B cell (primary cell): ENCODE measurements around the gene CPXM1. TPM values are rescaled to one million over a fixed set of nuclear protein-coding genes. Genes with fewer than 3 reads are reported as not detected.

ENCODE experiments used
- ATAC-seq: fragments of 200-7000 bp; cut with Tn5 transposase; one replicate; pipeline ENCODE4 v1.10.0; 2021; ENCODE audit warnings: low read depth, mild to moderate bottlenecking, moderate number of reproducible peaks, moderate library complexity
- CTCF ChIA-PET: fragments of 350-600 bp; sonication (Branson Sonifier 250); formaldehyde crosslinking; loops from one replicate; lab custom pipeline; 2021; ENCODE audit warnings: antibody characterized with exemption, inconsistent platforms; lab: Charles Lee
- POLR2A ChIA-PET: fragments of 350-600 bp; sonication (Branson Sonifier 250); formaldehyde crosslinking; loops from one replicate; lab custom pipeline; 2021; ENCODE audit warnings: antibody characterized with exemption; lab: Charles Lee
- DNase-seq: peaks from one replicate; pipeline ENCODE4 v3.0.0; 2013
- H2AFZ ChIP-seq: 2 replicates; pipeline ENCODE4 v1.6.1; 2012; ENCODE audit warnings: mild to moderate bottlenecking, low read depth, low read length; ENCODE audit not compliant: insufficient read depth, poor library complexity, severe bottlenecking
- H3K27ac ChIP-seq, 2 donors: 1 replicate in 1 of 2; 2 replicates in 1 of 2; pipeline ENCODE4 v1.5.1; 2012 to 2013; ENCODE audit warnings: low read length in 2 of 2, mild to moderate bottlenecking in 2 of 2, moderate library complexity in 1 of 2
- H3K27me3 ChIP-seq, 4 experiments: fragments of 200-600 bp in 1 of 4; sonication (generic) in 1 of 4; replicated peaks in 1 of 4; 1 replicate in 2 of 4; 2 replicates in 2 of 4; pipeline versions ENCODE4 v1.6.1 to v1.7.0; 2013 to 2016; ENCODE audit warnings: low read length in 3 of 4, mild to moderate bottlenecking in 2 of 4, mixed read lengths in 1 of 4, moderate library complexity in 1 of 4; ENCODE audit not compliant: insufficient read depth in 4 of 4, control insufficient read depth in 3 of 4; ENCODE audit errors: control extremely low read depth in 1 of 4
- H3K36me3 ChIP-seq, 2 experiments: replicated peaks in 1 of 2; 1 replicate in 1 of 2; 2 replicates in 1 of 2; pipeline versions ENCODE4 v1.6.1 to v1.7.1; 2013; ENCODE audit warnings: low read length in 1 of 2; ENCODE audit not compliant: insufficient read depth in 2 of 2, control insufficient read depth in 1 of 2; ENCODE audit errors: control extremely low read depth in 1 of 2, extremely low read depth in 1 of 2
- H3K4me1 ChIP-seq, 2 donors: fragments of 200-600 bp in 1 of 2; sonication (generic) in 1 of 2; 1 replicate in 1 of 2; 2 replicates in 1 of 2; pipeline versions ENCODE4 v1.5.1 to v1.6.1; 2013 to 2017; ENCODE audit warnings: low read length in 2 of 2; ENCODE audit not compliant: control insufficient read depth in 2 of 2, insufficient read depth in 2 of 2
- H3K4me2 ChIP-seq: replicated peaks from 2 replicates; pipeline ENCODE3; 2012; ENCODE audit warnings: mild to moderate bottlenecking, low read depth, low read length; ENCODE audit not compliant: poor library complexity, severe bottlenecking
- H3K4me3 ChIP-seq, 5 experiments: fragments of 200-600 bp in 1 of 5; sonication (generic) in 1 of 5; 1 replicate in 3 of 5; 2 replicates in 2 of 5; pipeline versions ENCODE4 v1.5.1 to v1.7.0; 2011 to 2016; ENCODE audit warnings: low read length in 4 of 5, mild to moderate bottlenecking in 4 of 5, low read depth in 2 of 5, control low read depth in 1 of 5, moderate library complexity in 1 of 5; ENCODE audit not compliant: insufficient read depth in 1 of 5; ENCODE audit errors: control extremely low read depth in 1 of 5, extremely low read depth in 1 of 5
- H3K79me2 ChIP-seq: fragments of 200-600 bp; sonication (generic); one replicate; pipeline ENCODE4 v1.6.0; 2016; ENCODE audit warnings: low read length; ENCODE audit not compliant: control insufficient read depth, insufficient read depth
- H3K9ac ChIP-seq: fragments of 200-600 bp; sonication (generic); 2 replicates; pipeline ENCODE4 v1.6.1; 2017; ENCODE audit warnings: mild to moderate bottlenecking, low read length, moderate library complexity
- H3K9me3 ChIP-seq, 3 donors: one replicate each; pipeline versions ENCODE4 v1.6.1 to v1.7.1; 2013; ENCODE audit warnings: low read length in 2 of 3; ENCODE audit not compliant: control insufficient read depth in 2 of 3, insufficient read depth in 1 of 3; ENCODE audit errors: control extremely low read depth in 1 of 3
- H4K20me1 ChIP-seq: 2 replicates; pipeline ENCODE4 v1.6.0; 2012; ENCODE audit warnings: mild to moderate bottlenecking, low read length; ENCODE audit not compliant: insufficient read depth, control insufficient read depth, poor library complexity, severe bottlenecking
- H3K27ac Mint-ChIP-seq: one replicate; pipeline ENCODE4 v1.8.0; 2021; ENCODE audit warnings: mixed read lengths
- H3K27me3 Mint-ChIP-seq: one replicate; pipeline ENCODE4 v1.8.0; 2021; ENCODE audit warnings: mixed read lengths
- H3K4me1 Mint-ChIP-seq: one replicate; pipeline ENCODE4 v1.8.0; 2021; ENCODE audit warnings: mixed read lengths
- H3K4me3 Mint-ChIP-seq: one replicate; pipeline ENCODE4 v1.8.0; 2021; ENCODE audit warnings: mixed read lengths
- H3K9me3 Mint-ChIP-seq: one replicate; pipeline ENCODE4 v1.8.0; 2022; ENCODE audit warnings: mixed read lengths; ENCODE audit not compliant: insufficient read depth
- CTCF ChIP-seq: fragments of 200-600 bp; IDR thresholded peaks from one replicate; pipeline ENCODE4 v1.8.0; 2022; ENCODE audit warnings: antibody characterized with exemption, mild to moderate bottlenecking
- EZH2 ChIP-seq: IDR thresholded peaks from 2 replicates; pipeline ENCODE4 v1.6.1; 2012; ENCODE audit warnings: borderline replicate concordance, low read depth, mild to moderate bottlenecking, moderate library complexity, low read length; ENCODE audit not compliant: insufficient read depth, poor library complexity, severe bottlenecking
- WGBS: methylation state at CpG from one replicate; pipeline ENCODE4 v1.1.5; 2013; ENCODE audit warnings: missing lambda C conversion rate; ENCODE audit not compliant: insufficient coverage; 5-methylcytosine and 5-hydroxymethylcytosine counted together
- intact Hi-C: fragments of 100-400 bp; cut with micrococcal nuclease; formaldehyde crosslinking; loops from one replicate; pipeline ENCODE4 v1.10.0; 2022
- polyA plus RNA-seq: library from polyadenylated mRNA; depleted of rRNA; stranded (reverse); fragments of >200 nt; gene quantifications from 2 replicates; pipeline ENCODE4 v1.2.3, GENCODE V29; 2012
- total RNA-seq, 2 donors: library from RNA; stranded (reverse); fragments of 120-200 nt in 1 of 2; gene quantifications; 1 replicate in 1 of 2; 2 replicates in 1 of 2; pipeline versions ENCODE4 v1.2.3 to v1.2.4, GENCODE V29; 2013 to 2022

The CPXM1 gene
- total and polyA plus RNA-seq, 2 donors (not counting 1 experiment from before 2014, with no cell fraction given) = 0.21 to 1.9 TPM

- H3K9me3 ChIP-seq = peaks cover 0 to 1% (median 0%) of the 10 kb centered on the region in 3 donors
- no peak overlapping the region for H3K9ac ChIP-seq
- H3K27me3 Mint-ChIP-seq = peaks cover 44% of the 10 kb centered on the region
- H3K36me3 ChIP-seq = no peaks in the 10 kb centered on the region
- intact Hi-C loops = no loop called here
- no peak overlapping the region for H2AFZ ChIP-seq
- H3K27ac ChIP-seq = no peak overlapping the region
- no peaks in the 10 kb centered on the region for H3K79me2 ChIP-seq
- TF ChIP-seq EZH2 (no peak), CTCF (no peak)
- H3K9me3 Mint-ChIP-seq = no peaks in the 10 kb centered on the region
- peaks cover 0 to 6% of the 10 kb centered on the region in 2 donors for H3K4me1 ChIP-seq
- no peaks in the 10 kb centered on the region for H4K20me1 ChIP-seq
- ChIA-PET POLR2A (no interaction called here), CTCF (no interaction called here)
- WGBS = no CpG with 5 or more reads among the region's 2 CpGs
- no peak for DNase-seq
- peaks cover 9% of the 10 kb centered on the region for H3K4me1 Mint-ChIP-seq
- H3K4me3 Mint-ChIP-seq = no peak overlapping the region
- H3K4me3 ChIP-seq = no peak overlapping the region
- H3K27ac Mint-ChIP-seq = no peak overlapping the region
- peaks cover 0 to 19% (median 16%) of the 10 kb centered on the region in 4 experiments for H3K27me3 ChIP-seq
- no peak for ATAC-seq
- H3K4me2 ChIP-seq = no peak overlapping the region
These were observed 25.3 kb upstream of the CPXM1 start for GRCh38 chr20:2825761-2826160.

DNA sequence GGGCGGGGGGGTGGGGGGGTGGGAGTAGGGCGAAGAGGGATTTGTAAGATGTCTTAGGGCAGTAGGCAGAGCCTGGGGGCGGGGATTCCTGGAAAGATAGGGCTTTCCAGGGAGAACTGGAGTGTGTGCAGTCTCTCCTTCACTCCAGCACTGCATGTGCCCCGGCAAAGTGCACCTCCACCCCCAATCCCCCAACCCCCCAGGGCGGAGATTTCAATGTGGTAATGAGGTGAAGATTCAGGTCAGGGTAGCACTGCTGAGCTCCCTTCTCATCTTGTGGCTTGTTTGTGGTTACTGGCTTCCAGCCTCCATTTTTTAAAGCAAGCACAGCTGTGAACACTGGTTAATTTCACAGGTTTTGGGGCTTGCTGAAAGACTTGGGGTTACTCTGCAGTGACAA lies 21.6 kb upstream of the CPXM1 start:
- H3K27ac Mint-ChIP-seq = no peak overlapping the region
- intact Hi-C loops = no loop called here

More for the DNA sequence above, 21.6 kb upstream of the CPXM1 start:
- Histone ChIP-seq H4K20me1 (no peaks in the 10 kb centered on the region), H3K4me3 (no peak overlapping the region), H3K9me3 (no peaks in the 10 kb centered on the region), H2AFZ (no peak overlapping the region), H3K36me3 (no peaks in the 10 kb centered on the region), H3K79me2 (no peaks in the 10 kb centered on the region), H3K27ac (no peak overlapping the region), H3K9ac (no peak overlapping the region), H3K4me2 (no peak overlapping the region), H3K4me1 (peaks cover 0 to 6% of the 10 kb centered on the region in 2 donors), H3K27me3 (peaks cover 0 to 44% (median 24%) of the 10 kb centered on the region in 4 experiments)
- Mint-ChIP-seq H3K27me3 (peaks cover 49% of the 10 kb centered on the region), H3K4me1 (peaks cover 12% of the 10 kb centered on the region), H3K9me3 (no peaks in the 10 kb centered on the region), H3K4me3 (no peak overlapping the region)
- TF ChIP-seq CTCF (no peak), EZH2 (no peak)
- CTCF ChIA-PET = no interaction called here
- POLR2A ChIA-PET = interaction anchor here (0.6 kb wide), 1 partner anchor 12 kb away, joined by 9 read pairs; no protein-coding TSS in a partner anchor
- WGBS = no CpG with 5 or more reads among the region's 5 CpGs
- ATAC-seq (no peak), DNase-seq (no peak)
